ENCODE measurements around the gene SELENOK. TPM values are rescaled to one million over a fixed set of nuclear protein-coding genes. Genes with fewer than 3 reads are reported as not detected.

SELENOK gene
- total RNA-seq, 1 experiment from 2014 or later: 64.7 TPM

- no peaks in the 10 kb centered on the region for H3K9me3 ChIP-seq (ENCODE audit: low read length)
- H3K27me3 ChIP-seq (ENCODE audit: low read length): no peaks in the 10 kb centered on the region
- H2AFZ ChIP-seq (ENCODE audit: low read length): no peak overlapping the region
- 0 out of 2 replicates have a peak, but pooled peaks cover 5% of the 10 kb centered on the region for H3K36me3 ChIP-seq (ENCODE audit: insufficient read depth, low read length)
- H3K9ac ChIP-seq (ENCODE audit: low read length): no peak overlapping the region
- H3K4me3 ChIP-seq (ENCODE audit: low read length): no peak overlapping the region
- no peaks in the 10 kb centered on the region for H3K9me2 ChIP-seq (replicated peaks; ENCODE audit: insufficient read depth, low read length)
- DNase-seq: no peak
- H3K79me2 ChIP-seq (ENCODE audit: low read length): no peaks in the 10 kb centered on the region
- H4K20me1 ChIP-seq (ENCODE audit: insufficient read depth, low read depth, low read length): no peaks in the 10 kb centered on the region
- peaks cover 7% of the 10 kb centered on the region; the same call in 1 of the 2 replicates for H3K4me1 ChIP-seq (ENCODE audit: low read length)
- H3K27ac ChIP-seq (ENCODE audit: low read length): no peak overlapping the region
- no peak overlapping the region for H3K4me2 ChIP-seq (ENCODE audit: low read depth, low read length, poor library complexity, severe bottlenecking)
Observed at GRCh38 chr3:53856964-53857363, 34.7 kb downstream of the SELENOK start.

GRCh38 chr3:53850895-53851294, 40.8 kb downstream of the SELENOK start:
- Histone ChIP-seq H3K79me2 (ENCODE audit: low read length) (no peaks in the 10 kb centered on the region), H3K36me3 (ENCODE audit: insufficient read depth, low read length) (no peaks in the 10 kb centered on the region), H3K27me3 (ENCODE audit: low read length) (no peaks in the 10 kb centered on the region), H3K4me3 (ENCODE audit: low read length) (no peak overlapping the region), H3K4me1 (ENCODE audit: low read length) (no peaks in the 10 kb centered on the region), H2AFZ (ENCODE audit: low read length) (no peak overlapping the region), H3K9ac (ENCODE audit: low read length) (no peak overlapping the region), H3K9me3 (ENCODE audit: low read length) (no peaks in the 10 kb centered on the region), H3K9me2 (replicated peaks; ENCODE audit: insufficient read depth, low read length) (no peaks in the 10 kb centered on the region), H4K20me1 (ENCODE audit: insufficient read depth, low read depth, low read length) (no peaks in the 10 kb centered on the region), H3K27ac (ENCODE audit: low read length) (no peak overlapping the region), H3K4me2 (ENCODE audit: low read depth, low read length, poor library complexity, severe bottlenecking) (no peak overlapping the region)
- no peak for DNase-seq

GRCh38 chr3:53849916-53850315, 41.7 kb downstream of the SELENOK start:
- no peak overlapping the region for H3K27ac ChIP-seq (ENCODE audit: low read length)
- no peak for DNase-seq
- H3K9me2 ChIP-seq (replicated peaks; ENCODE audit: insufficient read depth, low read length): no peaks in the 10 kb centered on the region
- H3K36me3 ChIP-seq (ENCODE audit: insufficient read depth, low read length): no peaks in the 10 kb centered on the region
- no peak overlapping the region for H3K9ac ChIP-seq (ENCODE audit: low read length)
- no peak overlapping the region for H3K4me2 ChIP-seq (ENCODE audit: low read depth, low read length, poor library complexity, severe bottlenecking)
- H2AFZ ChIP-seq (ENCODE audit: low read length): no peak overlapping the region
- H3K4me1 ChIP-seq (ENCODE audit: low read length): no peaks in the 10 kb centered on the region
- no peaks in the 10 kb centered on the region for H3K9me3 ChIP-seq (ENCODE audit: low read length)
- no peak overlapping the region for H3K4me3 ChIP-seq (ENCODE audit: low read length)
- no peaks in the 10 kb centered on the region for H3K27me3 ChIP-seq (ENCODE audit: low read length)
- no peaks in the 10 kb centered on the region for H3K79me2 ChIP-seq (ENCODE audit: low read length)
- H4K20me1 ChIP-seq (ENCODE audit: insufficient read depth, low read depth, low read length): no peaks in the 10 kb centered on the region

- no peak overlapping the region for H3K4me3 ChIP-seq (ENCODE audit: low read length)
Observed at GRCh38 chr3:53846851-53847155, 44.9 kb downstream of the SELENOK start.

GRCh38 chr3:53846134-53846850, 45.4 kb downstream of the SELENOK start, which contains the start of the genes CHDH and IL17RB:
Gene CHDH, minus strand, starts transcription at chr3:53846419. Its CDS starts 22,411 bp downstream, at chr3:53824008.
Gene IL17RB, plus strand, starts transcription at chr3:53846568. Its CDS starts 21 bp downstream, at chr3:53846589.
- no peaks in the 10 kb centered on the region for H3K9me3 ChIP-seq (ENCODE audit: low read length)
- no peaks in the 10 kb centered on the region for H3K36me3 ChIP-seq (ENCODE audit: insufficient read depth, low read length)
- no peaks in the 10 kb centered on the region for H4K20me1 ChIP-seq (ENCODE audit: insufficient read depth, low read depth, low read length)
- DNase-seq: no peak
- H3K9ac ChIP-seq (ENCODE audit: low read length): no peak within 1 kb of the TSS
- no peaks in the 10 kb centered on the region for H3K4me1 ChIP-seq (ENCODE audit: low read length)
- no peaks in the 10 kb centered on the region for H3K9me2 ChIP-seq (replicated peaks; ENCODE audit: insufficient read depth, low read length)
- H3K4me3 ChIP-seq (ENCODE audit: low read length): no peak within 1 kb of the TSS
- H3K79me2 ChIP-seq (ENCODE audit: low read length): no peaks in the 10 kb centered on the region
- no peak within 1 kb of the TSS for H3K4me2 ChIP-seq (ENCODE audit: low read depth, low read length, poor library complexity, severe bottlenecking)
- no peaks in the 10 kb centered on the region for H3K27me3 ChIP-seq (ENCODE audit: low read length)
- no peak within 1 kb of the TSS for H3K27ac ChIP-seq (ENCODE audit: low read length)
- H2AFZ ChIP-seq (ENCODE audit: low read length): no peak within 1 kb of the TSS

More at GRCh38 chr3:53846851-53847155, 44.9 kb downstream of the SELENOK start:
- Histone ChIP-seq H3K27me3 (ENCODE audit: low read length) (no peaks in the 10 kb centered on the region), H3K4me2 (ENCODE audit: low read depth, low read length, poor library complexity, severe bottlenecking) (no peak overlapping the region), H4K20me1 (ENCODE audit: insufficient read depth, low read depth, low read length) (no peaks in the 10 kb centered on the region), H3K79me2 (ENCODE audit: low read length) (no peaks in the 10 kb centered on the region), H3K36me3 (ENCODE audit: insufficient read depth, low read length) (no peaks in the 10 kb centered on the region), H3K27ac (ENCODE audit: low read length) (no peak overlapping the region), H3K9me3 (ENCODE audit: low read length) (no peaks in the 10 kb centered on the region), H3K9me2 (replicated peaks; ENCODE audit: insufficient read depth, low read length) (no peaks in the 10 kb centered on the region), H2AFZ (ENCODE audit: low read length) (no peak overlapping the region), H3K4me1 (ENCODE audit: low read length) (no peaks in the 10 kb centered on the region), H3K9ac (ENCODE audit: low read length) (no peak overlapping the region)
- DNase-seq: no peak

GRCh38 chr3:53845881-53846133, 45.9 kb downstream of the SELENOK start:
- Histone ChIP-seq H3K9ac (ENCODE audit: low read length) (no peak overlapping the region), H3K79me2 (ENCODE audit: low read length) (no peaks in the 10 kb centered on the region), H3K27ac (ENCODE audit: low read length) (no peak overlapping the region), H3K4me1 (ENCODE audit: low read length) (no peaks in the 10 kb centered on the region), H3K36me3 (ENCODE audit: insufficient read depth, low read length) (no peaks in the 10 kb centered on the region), H3K4me2 (ENCODE audit: low read depth, low read length, poor library complexity, severe bottlenecking) (no peak overlapping the region), H3K27me3 (ENCODE audit: low read length) (no peaks in the 10 kb centered on the region), H3K9me2 (replicated peaks; ENCODE audit: insufficient read depth, low read length) (no peaks in the 10 kb centered on the region), H3K9me3 (ENCODE audit: low read length) (no peaks in the 10 kb centered on the region), H3K4me3 (ENCODE audit: low read length) (no peak overlapping the region), H4K20me1 (ENCODE audit: insufficient read depth, low read depth, low read length) (no peaks in the 10 kb centered on the region), H2AFZ (ENCODE audit: low read length) (no peak overlapping the region)
- no peak for DNase-seq

GRCh38 chr3:53845103-53845880, 46.4 kb downstream of the SELENOK start:
- no peak for DNase-seq
- H2AFZ ChIP-seq (ENCODE audit: low read length): no peak overlapping the region
- H3K4me3 ChIP-seq (ENCODE audit: low read length): no peak overlapping the region

GRCh38 chr3:53844262-53845102, 47.2 kb downstream of the SELENOK start:
- Histone ChIP-seq H3K79me2 (ENCODE audit: low read length) (no peaks in the 10 kb centered on the region), H3K36me3 (ENCODE audit: insufficient read depth, low read length) (no peaks in the 10 kb centered on the region), H3K9me3 (ENCODE audit: low read length) (no peaks in the 10 kb centered on the region), H3K9me2 (replicated peaks; ENCODE audit: insufficient read depth, low read length) (no peaks in the 10 kb centered on the region), H3K4me2 (ENCODE audit: low read depth, low read length, poor library complexity, severe bottlenecking) (no peak overlapping the region), H4K20me1 (ENCODE audit: insufficient read depth, low read depth, low read length) (no peaks in the 10 kb centered on the region), H3K27me3 (ENCODE audit: low read length) (no peaks in the 10 kb centered on the region), H3K9ac (ENCODE audit: low read length) (no peak overlapping the region), H3K4me3 (ENCODE audit: low read length) (no peak overlapping the region), H3K27ac (ENCODE audit: low read length) (no peak overlapping the region), H3K4me1 (ENCODE audit: low read length) (no peaks in the 10 kb centered on the region), H2AFZ (ENCODE audit: low read length) (no peak overlapping the region)
- DNase-seq: no peak

More at GRCh38 chr3:53845103-53845880, 46.4 kb downstream of the SELENOK start:
- no peaks in the 10 kb centered on the region for H3K9me2 ChIP-seq (replicated peaks; ENCODE audit: insufficient read depth, low read length)
- H3K4me2 ChIP-seq (ENCODE audit: low read depth, low read length, poor library complexity, severe bottlenecking): no peak overlapping the region
- H3K79me2 ChIP-seq (ENCODE audit: low read length): no peaks in the 10 kb centered on the region
- H4K20me1 ChIP-seq (ENCODE audit: insufficient read depth, low read depth, low read length): no peaks in the 10 kb centered on the region
- no peaks in the 10 kb centered on the region for H3K4me1 ChIP-seq (ENCODE audit: low read length)
- H3K9ac ChIP-seq (ENCODE audit: low read length): no peak overlapping the region
- no peaks in the 10 kb centered on the region for H3K36me3 ChIP-seq (ENCODE audit: insufficient read depth, low read length)
- H3K9me3 ChIP-seq (ENCODE audit: low read length): no peaks in the 10 kb centered on the region
- no peaks in the 10 kb centered on the region for H3K27me3 ChIP-seq (ENCODE audit: low read length)
- H3K27ac ChIP-seq (ENCODE audit: low read length): no peak overlapping the region

All from Karpas-422 (cell line).